Activated naive CD4-positive, alpha-beta T cell (primary cell): ENCODE data around the gene PTPN2.

Experiments
- DNase-seq, 4 experiments: peaks; one replicate each; lab custom pipeline; 2025; lab: John Stamatoyannopoulos, UW

The PTPN2 gene

GRCh38 chr18:12857991-12858544, 26.0 kb downstream of the PTPN2 start:
- DNase-seq: no peak

- no peak for DNase-seq
These were observed 26.7 kb downstream of the PTPN2 start for GRCh38 chr18:12857215-12857905.

- DNase-seq: no peak
These were observed 28.1 kb downstream of the PTPN2 start for GRCh38 chr18:12855916-12856315.

- DNase-seq: no peak
These were observed 31.3 kb downstream of the PTPN2 start for GRCh38 chr18:12852566-12853315.

- DNase-seq: no peak
These were observed 32.3 kb downstream of the PTPN2 start for GRCh38 chr18:12851716-12852115.

GRCh38 chr18:12849548-12849947, 34.5 kb downstream of the PTPN2 start:
- DNase-seq: no peak

GRCh38 chr18:12848405-12848804, 35.6 kb downstream of the PTPN2 start:
- no peak for DNase-seq

- no peak for DNase-seq
These were observed 39.6 kb downstream of the PTPN2 start for GRCh38 chr18:12844391-12844790.

- DNase-seq: no peak
These were observed 40.4 kb downstream of the PTPN2 start for GRCh38 chr18:12843420-12844350.

- no peak for DNase-seq
These were observed 41.3 kb downstream of the PTPN2 start for GRCh38 chr18:12842459-12843380.

- no peak for DNase-seq
These were observed 43.0 kb downstream of the PTPN2 start for GRCh38 chr18:12841070-12841469.

GRCh38 chr18:12840382-12840781, 43.7 kb downstream of the PTPN2 start:
- DNase-seq: no peak

GRCh38 chr18:12839526-12840196, 44.4 kb downstream of the PTPN2 start:
- no peak for DNase-seq

- DNase-seq: no peak
These were observed 44.9 kb downstream of the PTPN2 start for GRCh38 chr18:12839057-12839525.

GRCh38 chr18:12838178-12838634, 45.8 kb downstream of the PTPN2 start:
- no peak for DNase-seq

- no peak for DNase-seq
These were observed 46.3 kb downstream of the PTPN2 start for GRCh38 chr18:12837747-12838146.

- no peak for DNase-seq
These were observed 47.5 kb downstream of the PTPN2 start for GRCh38 chr18:12836551-12836950.

- no peak for DNase-seq
These were observed 55.7 kb downstream of the PTPN2 start for GRCh38 chr18:12828116-12829051.

GRCh38 chr18:12827588-12827987, 56.4 kb downstream of the PTPN2 start:
- DNase-seq: no peak
